Measurements from ENCODE around the gene LRG1.

LRG1 gene

GRCh38 chr19:4539693-4540581, at the start of gene LRG1:
LRG1 (minus strand) TSS chr19:4540036; CDS start chr19:4540013, 23 bp downstream.
- DNase-seq (ENCODE audit: extremely low read depth, low read depth): no peak
- no peak for TF ChIP-seq CTCF (IDR thresholded peaks at IDR 0.05; ENCODE audit: low read depth, low read length)

- TF ChIP-seq CTCF (IDR thresholded peaks at IDR 0.05; ENCODE audit: low read depth, low read length): no peak
- DNase-seq (ENCODE audit: extremely low read depth, low read depth): no peak
Observed at GRCh38 chr19:4588291-4588761, 48.5 kb upstream of the LRG1 start.

GRCh38 chr19:4587527-4587926, 47.7 kb upstream of the LRG1 start:
- TF ChIP-seq CTCF (IDR thresholded peaks at IDR 0.05; ENCODE audit: low read depth, low read length): no peak
- no peak for DNase-seq (ENCODE audit: extremely low read depth, low read depth)

- no peak for TF ChIP-seq CTCF (IDR thresholded peaks at IDR 0.05; ENCODE audit: low read depth, low read length)
Observed at GRCh38 chr19:4586691-4587090, 46.9 kb upstream of the LRG1 start.

GRCh38 chr19:4586245-4586644, 46.4 kb upstream of the LRG1 start:
- no peak for TF ChIP-seq CTCF (IDR thresholded peaks at IDR 0.05; ENCODE audit: low read depth, low read length)
- no peak for DNase-seq (ENCODE audit: extremely low read depth, low read depth)

More at GRCh38 chr19:4586691-4587090, 46.9 kb upstream of the LRG1 start:
- DNase-seq (ENCODE audit: extremely low read depth, low read depth): no peak

- no peak for TF ChIP-seq CTCF (IDR thresholded peaks at IDR 0.05; ENCODE audit: low read depth, low read length)
- DNase-seq (ENCODE audit: extremely low read depth, low read depth): no peak
Observed at GRCh38 chr19:4585556-4585955, 45.7 kb upstream of the LRG1 start.

GRCh38 chr19:4584670-4585460, 45.0 kb upstream of the LRG1 start:
- no peak for TF ChIP-seq CTCF (IDR thresholded peaks at IDR 0.05; ENCODE audit: low read depth, low read length)
- no peak for DNase-seq (ENCODE audit: extremely low read depth, low read depth)

Data from AG09319 (cell line).